Right lobe of liver (tissue), 4 donors: ENCODE data around the gene PDLIM5.

Experiments used
- CTCF ChIP-seq, 4 donors: fragments of 200-600 bp in 3 of 4; fragments of 450-650 bp in 1 of 4; IDR thresholded peaks; one replicate each; pipeline versions ENCODE4 v1.5.1 to v1.8.0; 2016 to 2022; ENCODE audit warnings: antibody characterized with exemption in 4 of 4, mild to moderate bottlenecking in 2 of 4
- POLR2A ChIP-seq: fragments of 450-650 bp; IDR thresholded peaks from one replicate; pipeline ENCODE4 v1.6.1; 2017; ENCODE audit warnings: antibody characterized with exemption, mild to moderate bottlenecking
- donor health status: DM: no; HTN: no; CAD: no.
- donor health status: DM: no; HTN: no; CAD: no.
- donor health status: DM: no; HTN: yes; CAD: no.

- no peak for TF ChIP-seq CTCF (IDR thresholded peaks at IDR 0.05)
- no peak for TF ChIP-seq POLR2A
Measured at GRCh38 chr4:94548571-94548970, 96.8 kb downstream of the PDLIM5 start.
